H1 (cell line): ENCODE data around the gene PLXNB2. TPM values are rescaled to one million over a fixed set of nuclear protein-coding genes. Genes with fewer than 3 reads are reported as not detected.

ENCODE experiments used
- CTCF ChIA-PET: fragments of 300-600 bp; sonication (Branson Sonifier 250); formaldehyde crosslinking; loops from one replicate; lab custom pipeline; 2021; ENCODE audit not compliant: partially characterized antibody; lab: Charles Lee
- POLR2A ChIA-PET: fragments of 300-600 bp; sonication (Branson Sonifier 250); formaldehyde crosslinking; loops from one replicate; lab custom pipeline; 2021; ENCODE audit warnings: inconsistent platforms; ENCODE audit not compliant: partially characterized antibody; lab: Charles Lee
- DNase-seq, 2 experiments: peaks; one replicate each; pipeline versions ENCODE4 v3.0.0 to v3.0.0-alpha.2; 2010 to 2022; ENCODE audit warnings: low spot score in 2 of 2, low read depth in 1 of 2, mixed read lengths in 1 of 2
- FAIRE-seq: peaks from 2 replicates; lab custom pipeline; 2011; peaks lifted over from hg19 to GRCh38; lab: Jason Lieb, UNC
- H2AFZ ChIP-seq: 2 replicates; pipeline ENCODE4 v1.8.1; 2012; ENCODE audit warnings: low read length, inconsistent platforms
- H2AK5ac ChIP-seq: 2 replicates; pipeline ENCODE4 v1.6.1; 2013; ENCODE audit warnings: low read depth, low read length
- H2BK120ac ChIP-seq: replicated peaks from 2 replicates; pipeline ENCODE3; 2013; ENCODE audit warnings: low read depth, low read length, inconsistent platforms
- H2BK12ac ChIP-seq: 2 replicates; pipeline ENCODE4 v1.6.1; 2013; ENCODE audit warnings: low read depth, low read length
- H2BK15ac ChIP-seq: 2 replicates; pipeline ENCODE4 v1.6.1; 2013; ENCODE audit warnings: low read length
- H2BK20ac ChIP-seq: 2 replicates; pipeline ENCODE4 v1.6.1; 2013; ENCODE audit warnings: low read length
- H2BK5ac ChIP-seq: 2 replicates; pipeline ENCODE4 v1.6.1; 2013; ENCODE audit warnings: low read depth, low read length
- H3K14ac ChIP-seq: 2 replicates; pipeline ENCODE4 v1.6.1; 2013; ENCODE audit warnings: inconsistent platforms; ENCODE audit not compliant: insufficient read length
- H3K18ac ChIP-seq: 2 replicates; pipeline ENCODE4 v1.6.1; 2013; ENCODE audit warnings: low read length; ENCODE audit errors: extremely low read depth
- H3K23ac ChIP-seq: 2 replicates; pipeline ENCODE4 v1.6.1; 2013; ENCODE audit warnings: inconsistent platforms; ENCODE audit not compliant: insufficient read length
- H3K23me2 ChIP-seq: 2 replicates; pipeline ENCODE4 v1.6.1; 2013; ENCODE audit warnings: low read depth, low read length
- H3K27ac ChIP-seq: 2 replicates; pipeline ENCODE4 v1.6.1; 2011; ENCODE audit warnings: low read depth, low read length, inconsistent platforms
- H3K27me3 ChIP-seq, 4 experiments: replicated peaks in 1 of 4; 1 replicate in 1 of 4; 2 replicates in 3 of 4; pipeline versions ENCODE4 v1.6.1 to v1.8.1; 2011 to 2013; ENCODE audit warnings: low read length in 3 of 4, mild to moderate bottlenecking in 3 of 4, inconsistent platforms in 2 of 4, mixed read lengths in 2 of 4, moderate library complexity in 1 of 4; ENCODE audit not compliant: control insufficient read depth in 3 of 4, insufficient read depth in 3 of 4; ENCODE audit errors: extremely low read depth in 1 of 4
- H3K36me3 ChIP-seq, 4 experiments: 2 replicates each; pipeline versions ENCODE4 v1.6.1 to v1.8.1; 2011 to 2013; ENCODE audit warnings: mild to moderate bottlenecking in 4 of 4, low read length in 3 of 4, moderate library complexity in 2 of 4, control low read depth in 1 of 4, inconsistent platforms in 1 of 4; ENCODE audit not compliant: insufficient read depth in 4 of 4, control insufficient read depth in 2 of 4
- H3K4ac ChIP-seq: replicated peaks from 2 replicates; pipeline ENCODE3; 2013; ENCODE audit warnings: low read length, low read depth, mixed read lengths, inconsistent platforms; ENCODE audit not compliant: insufficient read length
- H3K4me1 ChIP-seq, 4 experiments: replicated peaks in 1 of 4; 1 replicate in 1 of 4; 2 replicates in 3 of 4; pipeline versions ENCODE4 v1.6.1 to v1.8.1; 2011 to 2013; ENCODE audit warnings: low read length in 3 of 4, inconsistent platforms in 2 of 4, mixed read lengths in 1 of 4; ENCODE audit not compliant: insufficient read depth in 4 of 4, control insufficient read depth in 3 of 4
- H3K4me2 ChIP-seq, 2 experiments: 2 replicates each; pipeline versions ENCODE4 v1.6.1 to v1.8.1; 2011 to 2013; ENCODE audit warnings: low read depth in 2 of 2, low read length in 2 of 2, control low read depth in 1 of 2, inconsistent platforms in 1 of 2, mild to moderate bottlenecking in 1 of 2; ENCODE audit not compliant: insufficient read depth in 1 of 2
- H3K4me3 ChIP-seq, 4 experiments: fragments of 200-600, 300-600 bp in 1 of 4; sonication (generic), shearing (Covaris generic), sonication (Bioruptor Twin) in 1 of 4; 2 replicates each; pipeline versions ENCODE4 v1.5.1 to v1.8.1; 2011 to 2016; ENCODE audit warnings: low read length in 4 of 4, low read depth in 3 of 4, control low read depth in 2 of 4, inconsistent platforms in 2 of 4, mild to moderate bottlenecking in 2 of 4, mixed read lengths in 1 of 4, moderate library complexity in 1 of 4; ENCODE audit not compliant: insufficient read depth in 2 of 4; ENCODE audit errors: extremely low read depth in 1 of 4
- H3K56ac ChIP-seq: replicated peaks from 2 replicates; pipeline ENCODE3; 2013; ENCODE audit warnings: low read depth, mild to moderate bottlenecking, mixed read lengths, low read length, inconsistent platforms; ENCODE audit not compliant: insufficient read length
- H3K79me1 ChIP-seq: 2 replicates; pipeline ENCODE4 v1.6.1; 2013; ENCODE audit warnings: low read depth, low read length, control low read depth
- H3K79me2 ChIP-seq, 2 experiments: 2 replicates each; pipeline versions ENCODE4 v1.6.1 to v1.8.1; 2012 to 2013; ENCODE audit warnings: low read length in 2 of 2, mild to moderate bottlenecking in 2 of 2, inconsistent platforms in 1 of 2; ENCODE audit not compliant: insufficient read depth in 2 of 2, control insufficient read depth in 1 of 2
- H3K9ac ChIP-seq, 4 experiments: replicated peaks in 1 of 4; 1 replicate in 1 of 4; 2 replicates in 3 of 4; pipeline versions ENCODE4 v1.6.1 to v1.8.1; 2011 to 2013; ENCODE audit warnings: low read depth in 3 of 4, low read length in 3 of 4, control low read depth in 2 of 4, mild to moderate bottlenecking in 2 of 4, moderate library complexity in 2 of 4, inconsistent platforms in 1 of 4; ENCODE audit errors: extremely low read depth in 1 of 4
- H3K9me3 ChIP-seq, 2 experiments: 2 replicates each; pipeline versions ENCODE4 v1.6.1 to v1.8.1; 2012 to 2013; ENCODE audit warnings: mild to moderate bottlenecking in 2 of 2, moderate library complexity in 2 of 2, control low read depth in 1 of 2, inconsistent platforms in 1 of 2, low read depth in 1 of 2, low read length in 1 of 2, mixed read lengths in 1 of 2; ENCODE audit not compliant: insufficient read depth in 2 of 2
- H4K20me1 ChIP-seq, 2 experiments: replicated peaks in 1 of 2; 2 replicates each; pipeline versions ENCODE3 to v1.8.1; 2011 to 2013; ENCODE audit warnings: inconsistent platforms in 2 of 2, low read length in 2 of 2, mild to moderate bottlenecking in 1 of 2; ENCODE audit not compliant: insufficient read depth in 2 of 2, control insufficient read depth in 1 of 2
- H4K5ac ChIP-seq: 2 replicates; pipeline ENCODE4 v1.6.1; 2013; ENCODE audit warnings: low read length, low read depth, mixed read lengths, inconsistent platforms; ENCODE audit not compliant: insufficient read length
- H4K8ac ChIP-seq: 2 replicates; pipeline ENCODE4 v1.8.0; 2013; ENCODE audit warnings: mild to moderate bottlenecking, moderate library complexity, low read length, inconsistent platforms; ENCODE audit not compliant: insufficient read depth; ENCODE audit errors: extremely low read depth
- H4K91ac ChIP-seq: replicated peaks from 2 replicates; pipeline ENCODE3; 2013; ENCODE audit warnings: low read length, mixed read lengths, inconsistent platforms; ENCODE audit not compliant: insufficient read length
- CHD1 ChIP-seq: IDR thresholded peaks from 2 replicates; pipeline ENCODE4 v1.6.1; 2012; ENCODE audit warnings: low read depth, low read length, improper control_type of control experiment
- POU5F1 ChIP-seq: IDR thresholded peaks from 2 replicates; pipeline ENCODE4 v1.6.1; 2011; ENCODE audit warnings: low read depth, mild to moderate bottlenecking, low read length, moderate library complexity
- RNF2 ChIP-seq: fragments of 200-900, 300-1000 bp; sonication (generic); IDR thresholded peaks from 2 replicates; pipeline ENCODE4 v1.7.1; 2016; ENCODE audit warnings: borderline replicate concordance, low read depth, mild to moderate bottlenecking, antibody characterized with exemption, low read length; ENCODE audit not compliant: poor library complexity, severe bottlenecking; ENCODE audit errors: missing control alignments
- SP1 ChIP-seq: IDR thresholded peaks from 2 replicates; pipeline ENCODE4 v1.6.1; 2011; ENCODE audit warnings: low read depth, low read length
- TEAD4 ChIP-seq: IDR thresholded peaks from 2 replicates; pipeline ENCODE4 v1.6.1; 2012; ENCODE audit warnings: low read depth, low read length, inconsistent platforms, mixed read lengths
- YY1 ChIP-seq: IDR thresholded peaks from 2 replicates; pipeline ENCODE4 v1.6.1; 2011; ENCODE audit warnings: low read depth, mild to moderate bottlenecking, low read length
- WGBS, 2 experiments: shearing (Covaris generic) in 1 of 2; methylation state at CpG; one replicate each; pipeline versions ENCODE4 v1.1.6 to v1.1.7; 2013 to 2015; ENCODE audit warnings: low lambda C conversion rate in 2 of 2, mixed read lengths in 2 of 2, inconsistent platforms in 1 of 2, low coverage in 1 of 2, missing lambda C conversion rate in 1 of 2; ENCODE audit not compliant: insufficient replicate concordance in 2 of 2, insufficient coverage in 1 of 2, insufficient read length in 1 of 2; ENCODE audit errors: extremely low coverage in 1 of 2, missing lambda C conversion rate in 1 of 2; 5-methylcytosine and 5-hydroxymethylcytosine counted together
- polyA plus RNA-seq, 7 experiments: library from polyadenylated mRNA; depleted of rRNA in 3 of 7; stranded (reverse) in 5 of 7; unstranded in 2 of 7; fragments of >200 nt in 5 of 7; fragments of 200-250 nt in 2 of 7; gene quantifications; 1 replicate in 5 of 7; 2 replicates in 1 of 7; 4 replicates in 1 of 7; pipeline versions ENCODE4 v1.2.1 to v1.2.3, GENCODE V29; 2011 to 2013; ENCODE audit warnings: missing spikeins in 2 of 7, mixed read lengths in 2 of 7
- total RNA-seq: library from RNA; stranded (reverse); fragmentation: NEBNext Ultra II Directional; extraction: Animal tissue kit (Norgen Biotek cat#: 25700); gene quantifications from 2 replicates; pipeline ENCODE4 v1.2.1, GENCODE V29; 2021
- TF ChIP-seq, protein P1 (sequence below): IDR thresholded peaks from 2 replicates; pipeline ENCODE4 v1.6.1; 2011; ENCODE audit warnings: low read length, improper control_type of control experiment

The PLXNB2 gene
- total and polyA plus RNA-seq, 2 of the 8 experiments (the other 6 are each of a cell fraction or from before 2014, with no cell fraction given), result 58.3 to 92.8 TPM

- no peak for FAIRE-seq
- no peak overlapping the region for H2BK120ac ChIP-seq
- POLR2A ChIA-PET, result interaction anchor here (1.2 kb wide), 1 partner anchor 12 kb away, joined by 3 read pairs; the partner anchor contains the start of gene TUBGCP6
- WGBS, 2 experiments, result 97% methylated on average over 20 of the region's 20 CpGs; no CpG with 5 or more reads in 1 of the 2 experiments
- peaks cover 0 to 18% of the 10 kb centered on the region in 2 experiments; a peak in 2 of 4 replicates for H3K79me2 ChIP-seq
- H3K23me2 ChIP-seq, result 0 out of 2 replicates have a peak, but pooled peaks cover 2% of the 10 kb centered on the region
- H3K18ac ChIP-seq, result no peak overlapping the region
- H3K9ac ChIP-seq, result no peak overlapping the region
- H3K9me3 ChIP-seq, result no peaks in the 10 kb centered on the region; a peak in 1 of 4 replicates
- H3K56ac ChIP-seq, result no peak overlapping the region
- no peak overlapping the region for H3K27ac ChIP-seq
- no peak for DNase-seq
- H3K23ac ChIP-seq, result no peak overlapping the region
- no peaks in the 10 kb centered on the region; a peak in 1 of 8 replicates for H3K36me3 ChIP-seq
- H2BK20ac ChIP-seq, result no peak overlapping the region
- H4K20me1 ChIP-seq, result peaks cover 0 to 17% of the 10 kb centered on the region in 2 experiments
- H3K14ac ChIP-seq, result no peak overlapping the region
- H2BK15ac ChIP-seq, result no peak overlapping the region
- no peak overlapping the region for H4K91ac ChIP-seq
- CTCF ChIA-PET, result interaction anchor here (0.6 to 2.3 kb wide), 8 partner anchors 8 to 464 kb away, joined by 3 to 6 read pairs (median 4); no protein-coding TSS in a partner anchor
- H2BK12ac ChIP-seq, result no peak overlapping the region
- H4K5ac ChIP-seq, result no peak overlapping the region
- H3K4ac ChIP-seq, result no peak overlapping the region
- H2AK5ac ChIP-seq, result no peak overlapping the region
- H3K27me3 ChIP-seq, result no peaks in the 10 kb centered on the region
- H2BK5ac ChIP-seq, result no peak overlapping the region
- TF ChIP-seq RNF2, result no peak
- TF ChIP-seq, protein P1, sequence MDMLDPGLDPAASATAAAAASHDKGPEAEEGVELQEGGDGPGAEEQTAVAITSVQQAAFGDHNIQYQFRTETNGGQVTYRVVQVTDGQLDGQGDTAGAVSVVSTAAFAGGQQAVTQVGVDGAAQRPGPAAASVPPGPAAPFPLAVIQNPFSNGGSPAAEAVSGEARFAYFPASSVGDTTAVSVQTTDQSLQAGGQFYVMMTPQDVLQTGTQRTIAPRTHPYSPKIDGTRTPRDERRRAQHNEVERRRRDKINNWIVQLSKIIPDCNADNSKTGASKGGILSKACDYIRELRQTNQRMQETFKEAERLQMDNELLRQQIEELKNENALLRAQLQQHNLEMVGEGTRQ, result no peak
- no peak for TF ChIP-seq SP1
- TF ChIP-seq YY1, result no peak
- TF ChIP-seq CHD1, result no peak
- TF ChIP-seq TEAD4, result no peak
- TF ChIP-seq POU5F1, result no peak
- H3K4me3 ChIP-seq, result no peak overlapping the region
- no peak overlapping the region for H2AFZ ChIP-seq
- H3K4me1 ChIP-seq, result peaks cover 0 to 6% (median 1%) of the 10 kb centered on the region in 4 experiments; a peak in 4 of 7 replicates
- H3K4me2 ChIP-seq, result no peak overlapping the region
- H4K8ac ChIP-seq, result no peak overlapping the region
- H3K79me1 ChIP-seq, result peaks cover 20% of the 10 kb centered on the region
Measured at GRCh38 chr22:50232481-50233151, 74.8 kb downstream of the PLXNB2 start.
